Motor neuron (in vitro differentiated cells): ENCODE results near the gene ASB10. TPM values are rescaled to one million over a fixed set of nuclear protein-coding genes. Genes with fewer than 3 reads are reported as not detected.

Experiments used
- ATAC-seq, 8 experiments: fragments of 200-7000 bp; cut with Tn5 transposase; replicated peaks in 6 of 8; 2 replicates each; pipeline ENCODE4 v1.8.0; 2021; ENCODE audit warnings: mild to moderate bottlenecking in 8 of 8, moderate library complexity in 8 of 8
- H3K27ac ChIP-seq, 2 donors: fragments of 250-450 bp; sonication (Bioruptor Pico); 2 replicates each; pipeline ENCODE4 v1.9.0; 2021; ENCODE audit warnings: antibody characterized with exemption in 2 of 2, mild to moderate bottlenecking in 2 of 2, moderate library complexity in 1 of 2
- H3K4me1 ChIP-seq, 2 donors: fragments of 250-450 bp; sonication (Bioruptor Pico); replicated peaks in 1 of 2; 2 replicates each; pipeline ENCODE4 v1.6.1; 2021; ENCODE audit warnings: antibody characterized with exemption in 2 of 2, mild to moderate bottlenecking in 2 of 2, moderate library complexity in 1 of 2
- H3K4me3 ChIP-seq, 5 donors: fragments of 250-450 bp; sonication (Bioruptor Pico); 2 replicates each; pipeline ENCODE4 v1.9.0; 2021; ENCODE audit warnings: antibody characterized with exemption in 5 of 5, mild to moderate bottlenecking in 5 of 5, moderate library complexity in 4 of 5
- WGBS, 10 experiments: fragments of 450-650 bp; shearing (Covaris generic); methylation state at CpG; one replicate each; pipeline ENCODE4 v1.0.0; 2022; 5-methylcytosine and 5-hydroxymethylcytosine counted together
- in situ Hi-C, 9 experiments: fragments of 400-800 bp; cut with MboI; loops; one replicate each; pipeline ENCODE4 v1.15.0; 2021; ENCODE audit warnings: low sequenced_read_pairs in 9 of 9, low pct_unique_long_range_greater_than_20kb in 2 of 9; ENCODE audit not compliant: unreplicated experiment in 9 of 9
- total RNA-seq, 8 experiments: library from RNA; unstranded; fragments of 300-600 nt; gene quantifications; 2 replicates each; pipeline versions ENCODE4 v1.2.3 to v1.2.4, GENCODE V29; 2022

ASB10 gene
- total RNA-seq, 8 experiments from 2014 or later = 0.33 to 0.56 TPM; not detected in 6

DNA sequence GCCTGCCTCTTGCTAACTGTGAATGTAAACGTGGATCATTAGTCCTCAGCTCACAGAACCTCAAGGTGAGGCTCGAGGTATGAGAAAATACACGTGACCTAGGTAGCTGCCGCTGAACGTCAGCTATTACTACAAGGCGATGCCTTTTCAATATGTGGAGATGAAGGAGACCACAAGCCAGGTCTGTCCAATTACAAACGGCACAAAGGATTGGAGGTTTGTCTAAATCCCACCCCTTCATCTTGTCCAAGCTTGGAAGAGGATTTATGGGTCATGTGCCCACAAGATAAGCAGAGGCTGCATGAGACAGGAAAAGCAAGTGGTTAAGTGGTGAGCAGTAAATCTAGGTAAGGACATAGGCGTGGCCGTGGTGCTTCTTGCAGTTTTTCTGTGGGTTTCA, 19.9 kb upstream of the ASB10 start:
- Histone ChIP-seq H3K4me3 (no peak overlapping the region), H3K27ac (no peak overlapping the region), H3K4me1 (peaks cover 5% of the 10 kb centered on the region in 2 donors)
- ATAC-seq = peak in 5 of 8 experiments; percentile 25 to 56 (median 40)
- WGBS, 10 experiments = 0 to 90% (median 63%) methylated on average over 2 to 9 of the region's 9 CpGs; no CpG with 5 or more reads in 2 of the 10 experiments
- in situ Hi-C loops = no loop called here

DNA sequence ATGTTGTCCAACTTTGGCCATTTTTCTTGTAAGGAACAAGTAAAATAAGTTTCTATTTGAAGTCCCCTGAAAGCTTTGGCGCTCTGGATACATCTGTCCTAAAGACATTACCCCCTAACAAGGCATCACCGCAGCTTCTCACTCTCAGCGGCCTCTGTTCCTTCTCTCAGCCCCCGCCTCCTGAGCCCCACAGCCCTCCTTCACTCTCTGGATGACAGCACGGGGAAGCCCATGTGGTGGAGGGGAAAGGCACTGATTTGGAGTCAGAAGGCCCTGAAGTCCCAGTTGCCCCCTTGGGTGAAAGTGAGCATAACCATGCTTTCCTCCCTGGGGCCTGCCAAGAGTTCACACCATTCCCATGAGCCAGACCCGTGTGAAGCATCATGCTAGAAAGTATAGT, 18.7 kb upstream of the ASB10 start:
- Histone ChIP-seq H3K4me1 (peaks cover 5% of the 10 kb centered on the region in 2 donors), H3K27ac (no peak overlapping the region), H3K4me3 (no peak overlapping the region)
- 17 to 100% (median 41%) methylated on average over 1 to 6 of the region's 6 CpGs; no CpG with 5 or more reads in 3 of the 10 experiments for WGBS, 10 experiments
- in situ Hi-C loops = no loop called here
- ATAC-seq = no peak

DNA sequence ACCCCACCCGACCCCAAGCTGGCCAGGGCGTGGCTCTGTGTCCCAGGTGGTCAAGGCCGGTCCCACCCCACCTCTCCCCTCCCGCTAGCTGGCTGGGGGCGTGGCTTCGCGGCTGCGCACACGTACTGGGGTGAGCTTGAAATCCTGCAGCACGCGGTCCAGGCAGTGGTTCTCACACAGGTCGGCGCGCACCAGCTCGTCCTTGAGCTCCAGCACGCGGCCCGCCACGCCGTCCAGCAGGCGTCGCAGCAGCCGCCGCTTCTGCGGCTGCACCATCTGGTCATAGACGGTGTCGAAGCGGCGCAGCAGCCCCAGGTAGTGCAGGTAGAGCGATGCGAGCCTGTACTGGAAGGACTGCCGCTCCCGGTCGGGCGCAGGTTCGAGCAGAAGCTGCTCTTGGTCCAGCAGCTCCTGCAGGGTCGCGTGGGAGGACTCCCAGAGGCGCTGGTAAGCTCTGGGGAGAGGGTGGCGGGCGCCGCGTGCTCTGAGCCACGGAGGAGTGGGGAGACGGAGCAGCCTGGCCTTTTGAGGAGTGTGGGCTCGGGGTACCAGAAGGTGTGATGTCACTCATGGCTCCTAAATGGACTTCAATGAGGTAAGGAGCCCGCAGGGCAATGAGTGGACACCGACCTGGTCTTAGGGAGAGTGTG, 17.5 kb upstream of the ASB10 start:
- no peak for ATAC-seq
- Histone ChIP-seq H3K4me3 (no peak overlapping the region), H3K4me1 (peaks cover 9 to 15% of the 10 kb centered on the region in 2 donors), H3K27ac (no peak overlapping the region)
- WGBS, 10 experiments = 60 to 86% (median 69%) methylated on average over 3 to 8 of the region's 48 CpGs; no CpG with 5 or more reads in 7 of the 10 experiments
- in situ Hi-C loops = no loop called here

DNA sequence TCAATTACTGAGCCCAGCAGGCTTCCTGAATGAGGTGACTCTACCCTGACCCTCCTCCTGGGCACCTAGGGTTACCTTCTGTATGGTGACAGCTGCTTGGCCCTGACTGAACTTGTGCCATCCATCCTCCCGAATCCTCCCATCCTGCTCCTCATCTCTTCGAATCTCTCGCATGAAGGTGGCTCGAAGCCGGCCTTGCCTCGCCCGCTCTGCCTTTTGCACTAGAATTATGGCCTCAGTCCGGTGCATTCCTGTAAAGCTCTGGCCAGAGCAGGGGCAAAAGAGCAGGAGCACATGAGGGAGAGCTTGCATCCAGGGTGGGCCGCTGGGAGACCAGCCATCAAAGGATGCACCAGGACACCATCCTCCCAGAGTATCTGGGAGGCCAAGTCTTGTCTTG, 15.8 kb upstream of the ASB10 start:
- no peak for ATAC-seq
- Histone ChIP-seq H3K4me1 (peaks cover 11 to 24% of the 10 kb centered on the region in 2 donors), H3K27ac (no peak overlapping the region), H3K4me3 (no peak overlapping the region)
- 78 to 100% (median 85%) methylated on average over 1 to 6 of the region's 9 CpGs; no CpG with 5 or more reads in 5 of the 10 experiments for WGBS, 10 experiments
- in situ Hi-C loops = no loop called here

DNA sequence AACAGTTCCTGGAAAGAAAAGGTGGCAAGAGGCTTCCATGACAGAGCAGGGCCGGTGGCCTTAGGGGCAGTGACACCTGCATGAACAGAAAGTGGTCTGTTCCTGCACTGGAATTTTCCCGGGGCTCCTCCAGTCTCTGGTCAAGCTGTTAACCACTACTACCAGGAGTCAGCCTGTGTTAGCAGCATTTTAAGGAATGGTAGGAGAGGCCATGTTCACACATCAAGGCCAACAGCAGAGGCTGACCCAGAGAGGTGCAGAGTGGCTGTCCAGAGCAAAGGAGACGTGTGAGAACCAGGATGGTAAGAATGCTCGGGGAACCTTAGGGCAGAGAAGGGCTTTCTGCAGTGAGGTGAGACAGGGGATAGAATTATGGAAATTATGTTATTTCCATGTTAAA, 14.7 kb upstream of the ASB10 start:
- in situ Hi-C loops = no loop called here
- H3K4me1 ChIP-seq = peaks cover 7 to 19% of the 10 kb centered on the region in 2 donors
- no peak overlapping the region for H3K27ac ChIP-seq
- no peak for ATAC-seq
- WGBS, 10 experiments = 60 to 97% (median 77%) methylated on average over 1 to 4 of the region's 4 CpGs; no CpG with 5 or more reads in 6 of the 10 experiments
- H3K4me3 ChIP-seq = no peak overlapping the region

DNA sequence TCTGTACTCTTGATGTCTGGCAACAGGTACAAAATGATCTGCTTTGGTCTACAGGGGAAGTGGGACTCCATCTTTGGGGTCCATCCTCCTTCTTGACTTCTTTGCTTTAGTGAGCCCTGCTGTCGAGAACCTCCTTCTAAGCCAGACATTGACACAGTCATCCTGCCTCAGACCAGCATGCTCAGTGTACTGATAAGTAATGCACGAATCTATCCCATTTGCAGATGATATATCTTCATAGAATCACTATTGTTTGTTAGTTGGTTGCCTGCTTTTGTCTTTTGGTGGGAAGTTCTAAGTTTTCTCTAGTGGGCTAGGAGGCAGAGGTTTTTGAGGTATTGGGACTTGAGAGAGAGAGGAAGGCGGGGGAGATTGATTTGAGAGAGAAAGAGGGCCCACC, 14.3 kb upstream of the ASB10 start:
- WGBS, 10 experiments = 17 to 100% (median 56%) methylated on average over 1 to 2 of the region's 3 CpGs; no CpG with 5 or more reads in 4 of the 10 experiments
- H3K27ac ChIP-seq = no peak overlapping the region
- no peak for ATAC-seq
- H3K4me1 ChIP-seq = peaks cover 7 to 19% of the 10 kb centered on the region in 2 donors
- H3K4me3 ChIP-seq = no peak overlapping the region
- in situ Hi-C loops = no loop called here

DNA sequence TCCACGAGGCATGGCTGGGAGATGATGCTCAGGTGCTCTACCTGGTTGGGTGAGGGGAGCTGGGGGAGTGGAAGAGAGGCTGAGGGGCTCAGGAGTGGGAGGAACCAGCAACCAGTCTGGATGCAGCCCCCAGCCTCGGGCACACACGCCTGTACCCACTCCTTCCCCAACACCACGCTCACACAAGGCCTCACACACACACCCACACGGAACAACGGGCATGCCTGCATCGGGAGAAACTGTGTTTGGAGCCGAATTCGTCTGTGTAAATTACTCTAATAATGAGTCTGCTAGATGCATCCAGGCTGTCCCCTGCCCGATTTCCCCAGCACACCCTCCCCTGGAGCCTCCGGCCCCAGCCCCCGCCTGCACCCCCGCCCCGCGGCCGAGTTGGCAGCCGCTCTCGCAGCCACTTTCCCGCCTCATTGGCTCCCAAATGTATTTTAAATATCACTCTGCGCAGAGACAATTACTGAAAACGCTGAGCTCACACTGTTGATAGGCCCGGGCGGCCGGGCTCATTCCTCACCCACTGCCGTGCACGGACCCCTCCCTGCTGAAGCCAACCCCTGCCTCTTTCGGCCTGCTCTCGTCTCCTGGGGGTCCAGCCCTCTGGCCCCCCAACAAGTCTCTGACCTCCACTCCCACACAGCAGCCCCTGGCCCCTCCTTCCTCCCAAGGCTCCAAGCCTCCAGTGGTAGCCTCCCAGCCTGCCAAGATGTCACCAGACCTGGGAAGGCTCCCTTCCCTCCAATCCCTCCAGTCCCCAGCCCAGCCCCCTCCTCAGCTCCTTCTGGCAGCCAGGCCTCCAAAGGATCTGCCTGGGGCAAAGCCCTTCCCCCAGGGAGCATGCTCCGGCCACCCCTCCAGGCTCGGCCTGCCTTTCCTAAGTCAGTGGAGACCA, 12.1 kb upstream of the ASB10 start:
- H3K27ac ChIP-seq = peak overlapping the region; percentile 41 to 49
- ATAC-seq = peak; percentile 44 to 91 (median 80)

DNA sequence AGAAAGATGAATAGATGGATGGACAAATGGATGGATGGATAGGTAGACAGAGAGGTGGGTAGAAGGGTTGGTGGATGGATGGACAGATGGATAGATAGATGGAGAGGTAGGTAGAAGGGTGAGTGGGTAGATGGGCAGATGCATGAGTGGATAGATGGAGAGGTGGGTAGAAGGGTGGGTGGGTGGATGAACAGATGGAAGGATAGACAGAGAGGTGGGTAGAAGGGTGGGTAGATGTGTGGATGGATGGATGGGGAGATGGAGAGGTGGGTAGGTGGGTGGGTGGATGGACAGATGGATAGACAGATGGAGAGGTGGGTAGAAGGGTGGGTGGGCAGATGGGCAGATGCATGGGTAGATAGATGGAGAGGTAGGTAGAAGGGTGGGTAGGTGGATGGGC, 10.9 kb upstream of the ASB10 start:
- in situ Hi-C loops = no loop called here
- H3K27ac ChIP-seq = no peak overlapping the region
- ATAC-seq = no peak
- H3K4me3 ChIP-seq = no peak overlapping the region
- peaks cover 7 to 19% of the 10 kb centered on the region in 2 donors for H3K4me1 ChIP-seq

More for the DNA sequence above, 12.1 kb upstream of the ASB10 start:
- H3K4me3 ChIP-seq = no peak overlapping the region
- WGBS, 10 experiments = 0 to 33% (median 17%) methylated on average over 1 to 5 of the region's 30 CpGs; no CpG with 5 or more reads in 6 of the 10 experiments
- in situ Hi-C loops = no loop called here
- H3K4me1 ChIP-seq = peaks cover 7 to 19% of the 10 kb centered on the region in 2 donors

DNA sequence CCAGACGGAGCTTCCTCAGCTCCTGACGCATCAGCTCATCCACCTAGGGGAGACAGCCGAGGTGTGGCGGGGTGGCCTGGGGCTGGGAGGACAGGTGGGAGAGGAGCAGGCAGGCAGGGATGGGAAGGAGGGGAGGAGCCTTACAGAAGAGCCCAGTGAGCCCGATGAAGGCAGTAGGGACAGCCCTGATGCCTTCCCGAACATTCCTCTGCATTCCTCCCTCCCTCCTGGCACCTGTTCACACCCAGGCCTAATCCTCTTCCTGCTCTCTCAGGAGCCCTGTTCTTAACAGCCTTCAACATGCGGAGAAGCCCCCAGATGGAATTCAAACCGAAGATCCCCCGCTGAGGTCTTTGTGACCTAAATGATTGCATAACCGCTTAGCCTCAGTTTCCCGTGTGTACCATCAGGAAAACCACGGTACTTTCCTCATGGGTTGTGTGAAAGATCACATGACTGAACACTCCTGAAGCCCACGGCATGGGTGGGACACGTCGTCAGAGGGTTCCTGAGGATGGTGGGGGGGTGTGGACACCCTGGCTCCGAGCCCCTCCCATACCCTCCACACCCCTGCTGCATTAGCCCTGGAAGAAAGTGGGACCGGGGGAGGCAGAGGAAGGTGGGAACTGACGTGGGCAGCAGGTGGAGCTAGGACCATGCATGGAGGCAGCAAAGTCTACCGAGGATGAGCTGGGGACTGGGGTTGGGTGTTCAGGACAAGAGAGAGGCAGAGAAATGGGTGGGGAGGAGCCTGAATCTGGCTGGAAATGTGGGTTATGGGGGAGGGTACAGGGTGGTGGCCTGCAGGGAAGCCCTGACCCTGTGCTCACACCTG, 8.8 kb upstream of the ASB10 start:
- Histone ChIP-seq H3K4me3 (no peak overlapping the region), H3K27ac (no peak overlapping the region), H3K4me1 (peaks cover 7 to 19% of the 10 kb centered on the region in 2 donors)
- no peak for ATAC-seq
- in situ Hi-C loops = no loop called here
- 20 to 81% (median 53%) methylated on average over 1 to 6 of the region's 19 CpGs; no CpG with 5 or more reads in 4 of the 10 experiments for WGBS, 10 experiments

DNA sequence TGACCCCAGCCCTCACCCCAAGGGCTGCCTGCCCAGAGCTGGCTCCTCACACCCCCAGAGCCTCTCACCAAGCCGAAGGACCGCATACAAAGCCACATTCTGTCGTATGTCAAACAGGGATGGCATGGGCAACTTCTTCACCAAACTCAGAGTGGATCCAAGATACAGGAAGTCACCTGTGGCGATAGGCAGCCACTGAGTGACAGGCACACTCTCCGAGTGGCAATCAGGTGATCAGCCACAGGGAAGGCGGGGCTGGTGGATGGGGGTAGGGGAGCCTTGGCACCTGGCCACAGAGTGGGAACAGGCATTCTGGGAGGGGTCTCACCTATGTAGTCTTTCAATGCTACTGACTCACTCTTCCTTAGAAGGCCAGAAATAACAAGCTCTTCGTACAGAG, 7.1 kb upstream of the ASB10 start:
- peaks cover 0 to 7% of the 10 kb centered on the region in 2 donors for H3K4me1 ChIP-seq
- in situ Hi-C loops = no loop called here
- ATAC-seq = no peak
- 60 to 70% (median 63%) methylated on average over 1 to 2 of the region's 7 CpGs; no CpG with 5 or more reads in 6 of the 10 experiments for WGBS, 10 experiments
- no peak overlapping the region for H3K4me3 ChIP-seq
- no peak overlapping the region for H3K27ac ChIP-seq

DNA sequence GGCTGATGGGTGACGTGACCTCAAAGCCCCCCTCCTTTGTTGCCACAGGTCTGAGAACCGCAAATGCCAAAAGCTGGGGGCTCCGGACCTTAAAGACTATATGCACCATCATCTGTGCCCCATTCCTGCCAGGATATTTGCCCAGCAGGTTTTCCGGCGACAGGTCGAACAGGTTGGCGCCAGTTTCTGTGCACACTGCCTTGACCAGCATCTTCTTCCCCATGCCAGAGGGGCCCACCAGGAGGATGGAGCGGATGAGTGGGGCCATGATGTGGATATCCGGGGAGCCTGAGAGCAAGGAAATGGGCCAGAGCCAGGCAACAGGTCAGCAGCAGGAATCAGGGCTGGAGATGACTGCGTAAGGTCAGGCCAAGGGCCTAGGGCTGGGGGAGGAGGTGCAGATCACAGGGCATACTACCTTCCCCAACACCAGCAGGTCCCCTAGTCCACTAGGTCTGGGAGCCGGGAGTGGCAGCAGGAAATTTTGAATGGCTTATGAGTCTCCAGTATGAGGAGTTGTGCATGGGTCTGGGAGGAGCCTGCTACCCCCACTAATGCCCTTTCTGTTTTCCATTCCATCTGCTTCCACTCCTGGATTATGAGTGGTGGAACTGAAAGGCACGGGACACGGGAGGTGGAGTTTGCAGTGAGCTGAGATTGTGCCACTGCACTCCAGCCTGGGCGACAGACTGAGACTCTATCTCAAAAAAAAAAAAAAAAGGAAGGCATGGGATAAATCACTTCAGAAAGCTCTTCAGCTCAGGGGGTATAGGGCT, 6.3 kb upstream of the ASB10 start:
- H3K27ac ChIP-seq = no peak overlapping the region
- in situ Hi-C loops = no loop called here
- ATAC-seq = peak in 3 of 8 experiments; percentile 36 to 60 (median 58)
- H3K4me1 ChIP-seq = no peaks in the 10 kb centered on the region
- H3K4me3 ChIP-seq = no peak overlapping the region
- WGBS, 10 experiments = 0 to 88% (median 80%) methylated on average over 1 to 11 of the region's 14 CpGs; no CpG with 5 or more reads in 5 of the 10 experiments

DNA sequence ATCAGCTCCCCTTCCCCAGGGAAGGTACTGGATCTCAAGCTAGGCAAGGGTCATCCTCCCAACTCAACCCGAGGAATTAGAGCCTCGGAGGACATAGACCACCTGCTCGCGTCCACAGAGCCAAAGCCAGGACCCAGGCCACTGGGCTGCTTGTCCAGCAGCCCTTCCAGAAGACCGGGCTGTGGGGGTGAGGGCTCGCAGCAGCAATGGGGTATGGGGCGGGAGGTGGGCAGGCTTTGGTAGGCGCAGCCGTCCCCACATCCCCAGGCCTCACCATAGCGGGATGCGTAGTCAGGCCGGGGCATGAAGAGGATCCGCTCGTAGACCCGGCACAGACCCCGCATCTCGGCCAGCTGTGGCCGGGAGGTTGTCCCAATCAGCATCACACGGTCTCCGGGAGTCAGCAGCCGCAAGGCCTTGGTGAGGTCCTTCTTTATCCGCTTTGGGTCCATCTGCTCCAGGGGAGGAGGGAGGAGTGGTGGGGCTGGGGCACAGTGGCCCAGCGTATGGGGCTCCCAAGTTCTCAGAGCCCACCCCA, 5.0 kb upstream of the ASB10 start:
- in situ Hi-C loops = no loop called here
- 93% methylated on average over 6 of the region's 23 CpGs; no CpG with 5 or more reads in 9 of the 10 experiments for WGBS, 10 experiments
- ATAC-seq = no peak
- no peaks in the 10 kb centered on the region for H3K4me1 ChIP-seq
- H3K4me3 ChIP-seq = no peak overlapping the region
- no peak overlapping the region for H3K27ac ChIP-seq
